Mucosa of stomach (tissue), 1 donor: ENCODE measurements around the gene ERICH6B.

ENCODE experiments used
- H3K27me3 ChIP-seq: one replicate; pipeline ENCODE4 v1.7.0; 2013; ENCODE audit warnings: mild to moderate bottlenecking, low read length; ENCODE audit not compliant: control insufficient read depth, insufficient read depth
- H3K36me3 ChIP-seq: one replicate; pipeline ENCODE4 v1.7.0; 2013; ENCODE audit warnings: low read length; ENCODE audit not compliant: control insufficient read depth, insufficient read depth
- H3K4me1 ChIP-seq: one replicate; pipeline ENCODE4 v1.7.0; 2013; ENCODE audit warnings: mild to moderate bottlenecking, low read length; ENCODE audit not compliant: control insufficient read depth, insufficient read depth
- H3K4me3 ChIP-seq: one replicate; pipeline ENCODE4 v1.7.0; 2013; ENCODE audit warnings: low read length
- H3K9ac ChIP-seq: one replicate; pipeline ENCODE4 v1.7.0; 2013; ENCODE audit warnings: mild to moderate bottlenecking, low read length, moderate library complexity
- H3K9me3 ChIP-seq: one replicate; pipeline ENCODE4 v1.7.0; 2013; ENCODE audit warnings: mild to moderate bottlenecking, low read length, moderate library complexity; ENCODE audit not compliant: control insufficient read depth
- donor health status: Pancreatic carcinoma.

ERICH6B gene

DNA sequence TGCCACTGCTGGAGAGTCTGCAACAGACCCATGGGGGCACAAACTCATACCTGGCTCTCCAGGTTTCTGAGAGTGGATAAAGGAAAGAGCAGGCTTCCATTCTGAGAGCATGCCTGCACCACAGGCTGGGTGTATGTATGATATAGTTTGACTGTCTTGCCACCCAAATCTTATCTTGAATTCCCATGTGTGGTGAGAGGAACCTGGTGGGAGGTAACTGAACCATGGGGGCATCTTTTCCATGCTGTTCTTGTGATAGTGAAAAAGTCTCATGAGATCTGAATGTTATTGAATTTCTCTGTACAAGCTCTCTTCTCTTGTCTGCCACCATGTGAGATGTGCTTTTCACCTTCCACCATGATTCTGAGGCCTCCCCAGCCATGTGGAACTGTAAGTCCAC lies 50.2 kb downstream of the ERICH6B start:
- H3K9ac ChIP-seq = no peak overlapping the region
- no peaks in the 10 kb centered on the region for H3K4me1 ChIP-seq
- no peak overlapping the region for H3K4me3 ChIP-seq
- H3K36me3 ChIP-seq = no peaks in the 10 kb centered on the region
- no peaks in the 10 kb centered on the region for H3K9me3 ChIP-seq
- no peaks in the 10 kb centered on the region for H3K27me3 ChIP-seq

DNA sequence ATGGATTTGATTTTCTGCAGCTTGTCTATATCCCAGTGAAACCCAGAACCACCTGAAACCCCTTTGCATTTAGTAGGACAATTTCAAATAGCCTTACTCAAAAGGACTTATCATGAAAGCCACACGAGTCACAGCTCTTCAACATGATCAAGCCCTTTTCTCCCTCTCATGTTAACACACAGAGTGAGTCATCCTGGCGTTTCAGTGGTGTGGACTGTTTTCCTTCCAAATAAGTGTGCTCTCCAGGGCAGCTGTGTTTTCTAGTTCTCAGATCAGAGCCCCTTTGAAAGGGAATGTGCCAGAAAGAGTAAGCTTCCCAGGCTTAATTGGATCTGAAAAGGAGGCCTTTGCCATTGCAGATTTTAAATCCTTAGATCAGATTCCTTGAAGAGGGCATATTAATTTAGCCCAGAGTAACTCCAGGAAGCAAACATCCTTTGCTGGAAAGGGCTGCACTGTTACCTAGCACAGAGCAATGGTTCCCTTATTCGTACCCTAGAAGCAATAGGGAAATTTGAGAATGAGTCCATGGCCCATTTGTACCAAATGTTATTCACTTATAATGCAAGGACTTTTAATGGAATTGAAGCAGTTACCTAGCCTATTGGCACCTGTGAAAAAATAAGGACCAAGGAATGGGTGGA lies 51.3 kb downstream of the ERICH6B start:
- H3K4me1 ChIP-seq = no peaks in the 10 kb centered on the region
- H3K9me3 ChIP-seq = no peaks in the 10 kb centered on the region
- H3K4me3 ChIP-seq = no peak overlapping the region
- H3K9ac ChIP-seq = no peak overlapping the region
- H3K36me3 ChIP-seq = no peaks in the 10 kb centered on the region
- no peaks in the 10 kb centered on the region for H3K27me3 ChIP-seq

DNA sequence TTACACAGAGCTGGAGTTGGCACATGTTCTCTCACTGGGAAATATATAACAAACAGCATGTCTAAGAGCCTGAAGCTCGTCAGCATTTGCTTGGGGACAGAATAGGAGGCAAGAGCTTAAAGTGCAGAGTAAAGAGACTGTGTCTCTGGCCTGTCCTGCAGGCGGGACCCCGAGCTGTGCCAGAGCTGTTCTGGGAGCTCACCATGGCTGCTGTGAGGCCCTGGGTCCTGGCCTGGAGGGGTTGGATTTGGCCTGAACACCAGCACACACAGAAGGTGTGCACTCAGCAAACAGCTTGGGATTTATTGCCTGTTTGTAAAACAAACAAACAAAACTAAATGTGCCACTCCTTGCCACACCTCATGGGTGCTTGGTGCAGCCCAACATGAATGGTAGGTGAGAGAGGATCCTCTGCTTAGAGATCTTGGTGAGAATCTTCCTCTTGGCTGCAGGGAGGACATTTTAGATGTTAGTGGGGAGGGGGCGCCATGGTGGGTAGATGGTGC lies 60.9 kb downstream of the ERICH6B start:
- Histone ChIP-seq H3K9me3 (no peaks in the 10 kb centered on the region), H3K4me1 (no peaks in the 10 kb centered on the region), H3K36me3 (no peaks in the 10 kb centered on the region), H3K27me3 (no peaks in the 10 kb centered on the region), H3K9ac (no peak overlapping the region), H3K4me3 (no peak overlapping the region)

DNA sequence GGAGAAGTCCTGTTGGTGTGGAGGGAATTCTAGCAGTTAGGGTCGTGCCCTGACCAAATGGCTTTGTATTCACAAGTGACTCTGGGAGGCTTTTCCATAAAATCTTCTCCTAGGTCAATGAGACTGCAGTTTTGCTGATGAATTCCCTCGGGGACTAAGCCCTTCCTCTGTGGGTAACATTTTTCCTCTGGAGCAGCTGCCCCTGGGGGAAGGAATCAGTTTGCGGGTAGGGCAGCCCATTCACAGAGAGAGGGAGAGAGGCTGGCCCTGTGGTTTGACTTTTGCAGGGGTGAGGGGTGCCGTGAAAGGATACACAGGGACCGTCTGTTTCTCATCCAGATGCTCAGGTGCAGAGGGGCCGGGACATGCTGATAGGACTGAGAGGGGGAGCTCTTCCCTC lies 67.3 kb downstream of the ERICH6B start:
- no peaks in the 10 kb centered on the region for H3K9me3 ChIP-seq
- no peaks in the 10 kb centered on the region for H3K27me3 ChIP-seq
- H3K9ac ChIP-seq = no peak overlapping the region
- no peaks in the 10 kb centered on the region for H3K36me3 ChIP-seq
- H3K4me3 ChIP-seq = no peak overlapping the region
- H3K4me1 ChIP-seq = no peaks in the 10 kb centered on the region

DNA sequence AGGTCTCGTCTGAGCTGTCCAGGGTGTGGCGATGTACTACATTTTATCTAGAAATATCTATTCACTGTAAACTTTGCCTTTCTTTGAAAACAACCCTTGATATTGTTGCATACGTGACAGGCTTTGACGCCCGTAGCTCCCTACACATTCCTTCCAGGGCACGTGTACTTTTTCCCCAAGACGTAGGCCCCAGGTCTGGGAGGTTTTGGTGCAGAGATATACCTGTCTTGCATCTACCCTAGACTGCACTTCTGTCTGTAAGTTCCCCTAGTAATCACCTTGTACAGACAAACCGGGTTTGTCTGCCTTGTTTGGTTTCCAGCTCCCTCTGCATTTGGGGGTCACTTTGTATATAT lies 69.2 kb downstream of the ERICH6B start:
- H3K9me3 ChIP-seq = no peaks in the 10 kb centered on the region
- H3K9ac ChIP-seq = no peak overlapping the region
- H3K4me3 ChIP-seq = no peak overlapping the region

DNA sequence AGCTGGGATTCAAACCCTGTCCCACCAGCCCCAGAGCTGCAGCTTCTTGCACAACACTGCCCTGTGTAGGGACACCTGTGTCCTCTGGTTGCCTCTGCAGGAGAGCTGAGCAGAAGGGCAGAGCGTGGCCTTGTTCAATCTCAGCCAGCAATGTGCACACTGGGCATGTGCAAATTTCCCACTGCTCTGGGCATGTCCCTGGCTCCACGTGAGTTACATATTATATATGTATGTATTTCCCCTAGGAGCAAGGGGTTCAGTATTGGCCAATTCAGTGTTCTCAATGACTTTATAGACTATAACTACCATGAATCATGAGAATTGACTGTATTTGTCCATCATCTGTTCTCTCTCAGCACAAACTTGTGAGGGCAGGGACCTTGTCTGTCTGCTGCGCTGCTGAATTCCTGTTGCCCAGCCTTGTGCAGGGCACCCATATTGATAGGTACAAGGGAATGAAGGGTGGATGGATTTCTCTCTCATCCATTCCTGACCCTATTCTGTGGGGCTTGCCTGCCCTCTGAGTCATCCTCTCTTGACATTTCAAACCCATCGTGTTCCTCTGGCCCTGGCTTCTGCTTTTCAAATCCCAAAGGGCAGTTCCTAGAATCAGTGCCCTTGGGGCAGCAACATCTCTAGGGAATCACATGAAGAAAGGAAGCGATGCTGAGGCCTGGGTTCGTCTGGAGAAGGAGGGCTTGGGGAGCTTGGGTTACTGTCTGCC lies 69.7 kb downstream of the ERICH6B start:
- Histone ChIP-seq H3K4me3 (no peak overlapping the region), H3K36me3 (no peaks in the 10 kb centered on the region), H3K9me3 (no peaks in the 10 kb centered on the region), H3K9ac (no peak overlapping the region), H3K4me1 (no peaks in the 10 kb centered on the region), H3K27me3 (no peaks in the 10 kb centered on the region)

More for the DNA sequence above, 69.2 kb downstream of the ERICH6B start:
- no peaks in the 10 kb centered on the region for H3K36me3 ChIP-seq
- no peaks in the 10 kb centered on the region for H3K4me1 ChIP-seq
- no peaks in the 10 kb centered on the region for H3K27me3 ChIP-seq

DNA sequence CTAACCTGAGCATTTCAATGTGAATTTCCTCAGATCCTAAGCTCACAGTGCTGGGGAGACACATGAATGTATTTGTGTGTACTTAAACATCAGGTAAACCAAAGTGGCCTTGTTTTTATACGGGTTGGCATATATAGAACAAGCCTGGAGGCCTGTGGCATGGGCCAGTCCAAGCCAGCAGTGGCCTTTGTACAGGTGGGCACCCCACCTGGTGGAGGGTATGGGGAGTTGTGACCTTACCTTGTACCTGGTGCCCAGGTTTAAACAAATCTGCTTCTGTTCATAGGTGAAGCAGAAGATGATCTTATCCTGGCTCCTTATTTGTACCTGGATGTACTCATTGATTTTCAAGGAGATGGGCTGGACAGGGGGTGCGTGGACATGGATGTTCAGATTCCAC lies 71.0 kb downstream of the ERICH6B start:
- no peaks in the 10 kb centered on the region for H3K9me3 ChIP-seq
- H3K9ac ChIP-seq = no peak overlapping the region
- H3K4me1 ChIP-seq = no peaks in the 10 kb centered on the region
- no peaks in the 10 kb centered on the region for H3K36me3 ChIP-seq
- H3K4me3 ChIP-seq = no peak overlapping the region
- H3K27me3 ChIP-seq = no peaks in the 10 kb centered on the region

DNA sequence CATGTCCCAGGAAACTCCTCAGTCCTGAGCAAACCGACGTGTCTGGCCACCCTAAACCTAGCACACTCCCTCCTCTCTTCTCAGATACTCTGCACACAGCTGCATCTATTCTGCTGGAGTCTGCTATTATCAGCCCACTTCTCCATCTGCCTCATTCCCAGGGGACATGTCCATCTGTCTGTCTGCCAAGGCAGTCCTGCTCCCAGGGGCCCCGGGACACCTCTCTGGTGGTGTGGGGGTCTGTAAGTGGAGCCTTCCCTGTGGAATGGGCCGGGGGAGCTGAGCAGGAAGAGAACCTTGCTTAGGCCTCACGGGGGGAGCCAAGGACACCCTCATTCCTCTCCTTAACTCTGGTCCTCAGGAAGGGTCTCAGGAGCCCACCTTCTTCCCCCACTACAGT lies 72.7 kb downstream of the ERICH6B start:
- Histone ChIP-seq H3K4me1 (no peaks in the 10 kb centered on the region), H3K9me3 (no peaks in the 10 kb centered on the region), H3K36me3 (no peaks in the 10 kb centered on the region), H3K27me3 (no peaks in the 10 kb centered on the region), H3K9ac (no peak overlapping the region), H3K4me3 (no peak overlapping the region)

DNA sequence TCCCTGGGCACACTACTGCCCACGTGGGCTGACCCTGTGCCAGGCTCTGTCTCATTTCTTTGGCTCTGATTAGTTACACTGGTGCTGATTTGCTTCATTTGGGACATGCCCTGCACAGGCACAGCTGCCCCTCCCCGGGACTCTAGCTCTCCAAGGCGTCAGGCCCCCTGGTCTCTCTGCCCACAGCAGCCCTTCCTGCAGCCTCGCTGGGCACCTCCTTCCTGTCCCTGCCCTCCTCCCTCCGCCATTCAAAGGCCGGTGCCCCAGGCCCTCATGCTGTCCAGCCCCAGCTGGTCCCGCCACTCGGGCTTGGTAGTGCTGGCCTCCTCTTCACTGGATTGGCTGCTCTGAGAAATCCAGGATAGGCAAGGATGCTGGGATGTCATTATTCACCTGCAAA lies 73.1 kb downstream of the ERICH6B start:
- no peaks in the 10 kb centered on the region for H3K36me3 ChIP-seq
- H3K27me3 ChIP-seq = no peaks in the 10 kb centered on the region
- H3K4me1 ChIP-seq = no peaks in the 10 kb centered on the region
- H3K9me3 ChIP-seq = no peaks in the 10 kb centered on the region
- no peak overlapping the region for H3K9ac ChIP-seq
- H3K4me3 ChIP-seq = no peak overlapping the region

DNA sequence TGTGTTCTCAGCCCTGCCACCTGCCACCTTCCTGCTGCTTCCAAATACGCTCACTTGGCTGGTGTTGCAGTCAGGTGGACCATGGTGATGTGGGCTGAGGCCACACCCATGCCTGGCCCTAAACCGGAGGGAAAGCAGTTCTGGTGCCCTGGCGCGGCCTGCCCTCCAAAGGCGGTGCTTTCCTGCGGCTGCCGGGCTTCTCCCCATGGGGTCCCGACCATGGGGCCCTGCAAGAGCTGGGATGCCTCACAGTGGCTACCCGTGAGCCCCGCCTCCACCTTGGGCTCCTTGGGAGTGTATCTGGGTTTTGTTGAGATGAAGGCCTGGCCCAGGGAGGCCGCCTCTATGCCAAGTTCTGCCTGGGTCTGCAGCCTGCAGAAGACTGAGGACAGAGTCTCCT lies 73.7 kb downstream of the ERICH6B start:
- Histone ChIP-seq H3K36me3 (no peaks in the 10 kb centered on the region), H3K27me3 (no peaks in the 10 kb centered on the region), H3K4me1 (no peaks in the 10 kb centered on the region), H3K9ac (no peak overlapping the region), H3K9me3 (no peaks in the 10 kb centered on the region), H3K4me3 (no peak overlapping the region)

DNA sequence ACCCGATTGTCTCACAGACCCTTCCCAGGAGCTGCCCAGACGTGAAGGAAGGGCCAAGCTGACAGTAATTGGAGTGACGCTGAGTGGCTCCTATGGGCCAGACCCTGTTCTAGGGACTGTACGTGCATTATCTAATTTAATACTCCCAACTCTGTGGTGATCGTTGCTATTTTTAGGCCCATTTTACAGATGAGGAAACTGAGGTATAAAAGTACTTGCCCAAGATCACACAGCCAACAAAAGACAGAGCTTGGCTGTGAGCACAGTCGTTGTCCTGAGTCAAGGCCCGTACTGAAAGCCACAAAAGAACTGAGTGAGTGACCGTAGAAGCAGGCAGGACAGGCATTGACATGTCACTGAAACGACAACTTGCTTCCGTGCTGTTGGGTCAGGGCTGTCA lies 74.7 kb downstream of the ERICH6B start:
- H3K36me3 ChIP-seq = no peaks in the 10 kb centered on the region
- H3K4me1 ChIP-seq = no peaks in the 10 kb centered on the region
- H3K4me3 ChIP-seq = no peak overlapping the region
- H3K27me3 ChIP-seq = no peaks in the 10 kb centered on the region
- H3K9ac ChIP-seq = no peak overlapping the region
- no peaks in the 10 kb centered on the region for H3K9me3 ChIP-seq

DNA sequence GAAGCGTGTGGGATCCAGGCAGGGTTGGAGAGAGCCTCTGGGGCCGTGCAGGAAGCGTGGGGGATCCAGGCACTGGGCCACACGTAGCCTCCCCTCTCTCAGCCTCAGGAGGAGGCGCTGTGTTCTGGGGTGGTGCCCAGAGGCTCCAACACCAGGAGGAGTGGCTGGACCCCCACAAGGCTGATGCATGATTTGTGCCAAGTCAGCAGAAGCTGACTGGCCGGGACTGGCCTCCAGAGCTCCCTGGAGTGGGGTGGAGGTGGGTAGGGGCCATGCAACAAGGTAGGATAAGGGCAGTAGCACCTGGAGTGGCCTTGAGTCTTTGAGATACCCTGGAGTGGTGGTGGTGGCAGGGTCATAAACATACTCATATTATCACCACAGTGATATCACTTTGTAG lies 75.3 kb downstream of the ERICH6B start:
- Histone ChIP-seq H3K4me1 (no peaks in the 10 kb centered on the region), H3K36me3 (no peaks in the 10 kb centered on the region), H3K9me3 (no peaks in the 10 kb centered on the region), H3K27me3 (no peaks in the 10 kb centered on the region), H3K4me3 (no peak overlapping the region), H3K9ac (no peak overlapping the region)
